Activated CD4-positive, CD25-positive, alpha-beta regulatory T cell (primary cell): ENCODE results near the gene DNAJB2.
"Not testable (repeated sequence)": the region's sequence is repeated elsewhere in the genome, so short reads cannot be mapped to it uniquely, and the experiment has no call there.

Experiments
- DNase-seq, 4 experiments: peaks; one replicate each; lab custom pipeline; 2025; lab: John Stamatoyannopoulos, UW

The DNAJB2 gene

DNA sequence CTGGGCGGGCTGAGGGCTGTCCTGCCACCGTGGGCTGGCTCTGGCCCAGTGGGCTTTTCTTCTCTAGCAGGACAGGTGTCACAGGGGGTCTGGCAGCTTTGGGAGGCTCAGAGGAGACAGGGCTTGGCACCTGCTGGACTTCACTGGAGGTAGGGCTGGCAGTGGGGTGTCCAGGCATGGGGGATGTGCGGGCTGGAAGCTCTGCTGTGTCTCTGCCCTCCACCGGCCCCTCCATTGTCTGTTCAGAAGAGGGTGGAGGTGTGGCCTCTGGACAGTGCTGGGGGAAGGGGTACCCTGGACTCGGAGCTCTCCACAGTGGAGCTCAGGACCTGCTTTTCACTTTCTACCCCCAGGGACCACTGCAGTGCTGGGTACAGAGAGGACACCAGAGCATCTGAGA lies 20.9 kb downstream of the DNAJB2 start:
- no peak for DNase-seq

DNA sequence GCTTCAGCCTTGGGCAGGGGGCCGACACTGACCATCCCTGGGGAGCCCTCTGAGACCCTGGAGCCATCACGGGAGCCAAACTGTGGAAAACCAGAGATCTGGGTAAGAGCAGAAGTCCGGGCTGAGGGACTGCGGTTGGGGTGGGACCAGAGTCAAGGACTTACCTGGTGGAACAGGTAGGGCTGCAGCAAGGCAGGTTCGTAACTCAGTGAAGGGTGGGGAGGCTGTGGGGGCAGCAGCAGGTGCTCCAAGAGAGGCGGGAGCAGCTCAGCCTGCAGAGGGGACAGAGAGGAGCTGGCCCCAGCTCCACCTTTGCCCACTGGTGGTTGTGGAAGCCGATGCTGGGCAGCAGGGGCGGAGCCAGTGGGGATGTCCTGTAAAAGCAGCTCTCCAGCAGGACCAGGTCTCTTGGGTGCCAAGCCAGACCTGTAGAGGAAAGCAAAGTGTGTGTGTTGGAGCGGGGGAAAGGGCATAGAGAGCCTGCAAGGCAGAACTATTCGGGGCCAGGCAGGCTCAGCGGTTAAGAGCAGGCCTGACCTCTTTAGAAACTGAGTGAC lies 23.3 kb downstream of the DNAJB2 start:
- DNase-seq = no peak

DNA sequence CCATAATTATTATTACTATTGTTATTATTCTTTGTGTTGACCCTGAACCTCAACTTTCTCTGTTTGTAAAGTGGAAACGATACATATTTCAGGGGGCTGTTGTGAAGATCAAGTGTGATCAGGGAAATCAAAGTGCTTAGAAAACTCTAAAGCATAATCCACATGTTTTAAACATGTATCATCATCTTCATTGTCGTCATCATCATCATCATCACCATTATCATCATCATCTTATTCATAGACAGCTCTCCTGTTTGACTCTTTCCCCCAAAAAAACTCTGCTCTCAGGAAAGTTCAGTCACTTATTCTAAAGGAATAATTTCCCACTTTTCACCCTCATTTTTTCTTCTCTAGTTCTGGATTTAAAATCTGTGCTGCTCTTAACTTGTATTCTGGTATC lies 25.1 kb downstream of the DNAJB2 start:
- DNase-seq = no peak

DNA sequence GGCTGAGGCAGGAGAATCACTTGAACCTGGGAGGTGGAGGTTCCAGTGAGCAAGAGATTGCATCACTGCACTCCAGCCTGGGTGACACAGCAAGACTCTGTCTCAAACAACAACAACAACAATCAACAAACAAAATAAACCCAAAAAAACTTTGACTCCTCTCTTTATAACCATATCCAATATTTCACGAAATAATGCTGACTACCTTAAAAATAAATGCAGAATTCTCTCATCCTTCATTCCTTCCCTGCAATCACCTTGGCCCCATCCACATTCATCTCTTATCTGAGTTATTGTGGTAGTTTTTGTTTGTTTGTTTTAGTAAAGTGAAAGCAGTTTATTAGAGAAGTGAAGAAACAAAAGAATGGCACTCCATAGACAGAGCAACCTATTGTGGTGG lies 26.9 kb downstream of the DNAJB2 start:
- DNase-seq = no peak

DNA sequence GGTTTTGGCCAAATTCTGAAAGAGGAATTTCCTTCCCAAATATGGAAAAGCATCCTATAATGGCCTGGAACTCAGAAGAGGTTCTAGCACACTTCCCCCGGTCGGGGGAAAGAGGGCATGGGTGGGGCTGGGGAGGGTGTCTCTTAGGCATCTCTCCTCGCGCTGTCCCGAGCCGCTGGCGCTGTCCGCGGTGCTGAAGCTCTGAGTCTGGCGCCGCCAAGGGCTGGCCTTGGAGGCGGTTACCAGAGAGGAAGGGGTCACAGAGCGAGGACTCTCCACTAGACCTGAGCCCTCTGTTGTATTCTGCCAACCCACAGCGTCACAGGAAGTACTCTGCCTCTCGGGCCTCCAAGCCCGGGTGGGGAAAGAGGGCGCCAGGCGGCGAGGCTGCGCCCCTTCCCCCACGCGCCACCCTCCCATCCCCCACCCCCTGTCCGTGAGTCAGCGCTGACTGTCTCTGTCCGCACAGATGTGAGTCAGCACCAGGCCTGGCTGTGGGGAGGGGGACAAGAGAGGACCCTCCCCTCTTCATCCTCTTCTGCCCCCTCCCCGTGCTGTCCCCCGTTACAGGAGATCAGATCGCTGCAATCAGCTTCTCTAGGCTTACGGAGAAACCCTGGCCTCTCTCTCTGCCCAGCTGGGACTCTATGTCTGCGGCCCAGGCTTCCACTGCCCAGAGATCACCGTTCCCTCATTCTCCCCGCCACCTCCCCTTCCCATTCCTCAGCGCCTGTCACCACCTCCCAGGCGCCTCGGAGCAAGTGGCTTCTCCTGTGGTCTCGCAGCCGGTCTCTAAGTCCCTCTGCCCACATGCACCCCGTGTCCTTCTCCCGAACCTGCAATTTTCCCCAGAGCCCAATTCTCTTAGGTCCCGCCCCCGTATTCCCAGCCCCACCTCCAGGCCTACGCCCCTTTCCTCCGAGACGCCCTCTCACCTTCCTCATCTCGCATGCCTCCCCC lies 29.3 kb downstream of the DNAJB2 start:
- DNase-seq = peak; percentile 31 to 47 (median 42)

DNA sequence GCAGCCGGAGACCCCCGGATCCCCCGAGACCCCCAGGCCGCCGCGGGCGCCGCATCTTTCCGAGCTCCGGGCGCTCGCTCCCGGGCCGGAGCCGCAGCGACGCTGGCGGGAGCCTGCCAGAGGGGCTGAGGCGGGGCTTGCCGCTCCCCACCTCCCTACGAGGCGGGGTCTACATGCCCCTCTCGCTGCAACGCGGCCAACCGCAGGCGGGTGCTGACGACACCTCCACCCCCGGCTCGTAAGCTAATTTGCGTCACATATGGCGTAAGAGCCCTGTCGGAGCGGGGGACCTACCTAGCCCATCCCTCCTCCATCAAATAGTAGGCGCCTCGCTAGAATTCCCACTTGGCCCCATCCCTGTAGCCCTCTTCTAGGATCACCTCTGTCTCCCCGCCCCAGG lies 30.1 kb downstream of the DNAJB2 start, which contains the start of gene PTPRN:
TSS of gene PTPRN (minus strand) at position 124 of the 400 bp plus-strand sequence. CDS start at position 55, 69 bp downstream.
- no peak for DNase-seq

DNA sequence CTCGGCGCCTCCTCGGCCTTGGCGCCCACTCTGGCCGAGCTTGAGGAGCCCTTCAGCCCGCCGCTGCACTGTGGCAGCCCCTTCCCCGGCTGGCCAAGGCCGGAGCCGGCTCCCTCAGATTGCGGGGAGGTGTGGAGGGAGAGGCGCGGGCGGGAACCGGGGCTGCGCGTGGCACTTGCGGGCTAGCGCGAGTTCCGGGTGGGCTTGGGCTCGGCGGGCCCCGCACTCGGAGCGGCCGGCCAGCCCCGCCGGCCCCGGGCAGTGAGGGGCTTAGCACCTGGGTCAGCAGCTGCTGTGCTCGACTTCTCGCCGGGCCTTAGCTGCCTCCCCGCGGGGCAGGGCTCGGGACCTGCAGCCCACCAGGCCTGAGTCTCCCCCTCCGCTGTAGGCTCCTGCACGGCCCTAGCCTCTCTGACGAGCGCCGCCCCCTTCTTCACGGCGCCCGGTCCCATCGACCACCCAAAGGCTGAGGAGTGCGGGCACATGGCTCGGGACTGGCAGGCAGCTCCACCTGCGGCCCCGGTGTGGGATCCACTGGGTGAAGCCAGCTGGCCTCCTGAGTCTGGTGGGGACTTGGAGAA lies 33.6 kb downstream of the DNAJB2 start:
- not testable (repeated sequence) for DNase-seq

DNA sequence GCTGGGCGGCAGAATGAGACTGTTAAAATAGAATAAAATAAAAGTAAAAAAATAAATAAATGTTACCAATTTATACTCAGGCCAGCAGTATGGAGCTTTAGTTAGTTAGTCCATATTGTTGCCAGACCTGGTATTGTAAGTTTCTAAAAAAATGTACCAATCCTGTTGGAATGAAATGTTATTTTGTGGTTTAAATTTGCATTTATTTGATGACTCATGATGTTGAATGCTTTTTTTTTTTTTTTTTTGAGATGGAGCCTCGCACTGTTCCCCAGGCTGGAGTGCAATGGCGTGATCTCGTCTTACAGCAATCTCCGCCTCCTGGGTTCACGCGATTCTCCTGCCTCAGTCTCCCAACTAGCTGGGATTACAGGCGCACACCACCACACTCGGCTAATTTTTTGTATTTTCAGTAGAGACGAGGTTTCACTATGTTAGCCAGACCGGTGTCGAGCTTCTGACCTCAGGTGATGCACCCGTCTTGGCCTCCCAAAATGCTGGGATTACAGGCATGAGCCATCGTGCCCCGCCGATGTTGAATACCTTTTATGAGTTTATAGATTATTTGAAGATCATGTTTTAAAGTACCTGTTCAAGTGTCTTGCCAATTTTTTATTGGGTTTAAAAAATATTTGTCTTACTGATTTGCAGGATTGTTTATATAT lies 35.8 kb downstream of the DNAJB2 start:
- DNase-seq = no peak

DNA sequence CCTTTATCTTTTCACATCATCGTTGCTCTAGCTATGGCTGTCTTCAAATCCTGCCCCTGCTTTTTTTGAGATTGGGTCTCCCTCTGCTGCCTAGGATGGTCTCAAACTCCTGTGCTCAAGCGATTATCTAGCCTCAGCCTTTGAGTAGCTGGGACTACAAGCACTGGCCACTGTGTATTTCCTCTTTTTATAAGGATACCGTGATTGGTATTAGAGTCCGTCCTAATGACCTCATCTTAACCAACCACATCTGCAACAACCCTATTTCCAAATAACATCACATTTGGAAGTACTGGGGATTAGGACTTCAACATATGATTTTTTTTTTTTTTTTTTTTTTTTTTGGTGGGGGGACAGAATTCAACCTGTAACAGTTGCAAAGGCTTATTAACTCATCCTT lies 44.3 kb downstream of the DNAJB2 start:
- no peak for DNase-seq

DNA sequence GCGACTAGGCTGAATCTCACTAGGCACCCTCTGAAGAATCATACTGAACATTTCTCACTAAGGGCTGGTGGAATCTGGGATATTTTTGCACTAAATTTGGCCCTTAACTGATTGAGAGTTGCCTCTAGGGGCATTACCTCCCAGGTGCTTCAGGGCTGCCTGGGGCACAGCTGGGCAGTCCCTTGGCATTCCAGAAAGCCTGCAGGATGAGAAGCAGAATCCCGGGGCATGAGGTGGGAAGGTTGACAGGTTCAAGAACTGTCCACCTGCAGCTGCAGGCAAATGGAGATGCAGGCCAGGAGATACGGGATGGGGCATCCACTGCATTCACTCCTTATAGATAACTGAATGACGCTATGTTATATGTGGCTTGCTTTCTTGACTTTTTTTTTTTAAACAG lies 46.0 kb downstream of the DNAJB2 start:
- DNase-seq = no peak

DNA sequence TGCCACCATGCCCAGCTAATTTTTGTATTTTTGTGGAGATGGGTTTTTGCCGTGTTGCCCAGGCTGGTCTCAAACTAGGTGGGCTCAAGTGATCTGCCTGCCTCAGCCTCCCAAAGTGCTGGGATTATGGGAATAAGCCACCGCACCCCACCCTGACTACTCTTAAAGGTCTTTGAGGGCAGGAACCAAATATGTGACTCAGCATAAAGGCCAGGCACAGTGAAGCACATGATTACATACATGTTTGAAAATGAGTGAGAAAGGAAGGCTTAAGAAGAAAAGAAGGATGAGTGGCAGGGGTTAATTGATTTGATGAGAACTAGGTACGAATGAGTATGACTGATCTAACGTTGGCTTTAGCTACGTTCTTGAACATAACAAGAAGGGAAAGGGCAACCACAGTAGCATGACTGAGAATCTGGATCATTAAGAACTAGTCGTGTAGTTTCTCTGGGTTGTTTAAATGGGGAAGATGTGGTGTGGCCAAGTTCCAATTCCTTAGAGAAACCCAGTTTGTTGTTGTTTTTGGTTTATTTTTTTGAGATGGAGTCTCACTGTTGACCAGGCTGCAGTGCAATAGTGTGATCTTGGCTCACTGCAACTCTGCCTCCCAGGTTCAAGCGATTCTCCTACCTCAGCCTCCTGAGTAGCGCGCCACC lies 46.6 kb downstream of the DNAJB2 start:
- DNase-seq = no peak

DNA sequence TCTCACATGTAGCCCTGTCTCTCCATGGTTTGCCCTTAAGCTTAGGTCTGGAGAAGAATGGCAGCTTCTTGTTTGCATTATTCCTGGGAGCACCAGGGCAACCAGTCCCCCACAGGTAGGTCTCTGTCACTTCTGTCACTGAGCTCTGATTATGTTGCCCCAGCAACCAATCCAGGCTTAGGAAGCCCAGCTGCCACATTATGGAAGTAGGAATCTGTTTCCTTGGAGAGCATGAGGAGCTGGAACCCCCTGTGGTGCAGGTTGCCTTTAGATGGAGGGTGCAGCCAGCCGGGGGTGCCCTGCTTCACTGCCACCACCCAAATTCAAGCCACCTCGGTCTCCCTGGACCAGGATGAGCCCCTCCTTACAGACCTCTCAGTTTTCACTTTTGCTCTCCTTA lies 48.6 kb downstream of the DNAJB2 start:
- no peak for DNase-seq

DNA sequence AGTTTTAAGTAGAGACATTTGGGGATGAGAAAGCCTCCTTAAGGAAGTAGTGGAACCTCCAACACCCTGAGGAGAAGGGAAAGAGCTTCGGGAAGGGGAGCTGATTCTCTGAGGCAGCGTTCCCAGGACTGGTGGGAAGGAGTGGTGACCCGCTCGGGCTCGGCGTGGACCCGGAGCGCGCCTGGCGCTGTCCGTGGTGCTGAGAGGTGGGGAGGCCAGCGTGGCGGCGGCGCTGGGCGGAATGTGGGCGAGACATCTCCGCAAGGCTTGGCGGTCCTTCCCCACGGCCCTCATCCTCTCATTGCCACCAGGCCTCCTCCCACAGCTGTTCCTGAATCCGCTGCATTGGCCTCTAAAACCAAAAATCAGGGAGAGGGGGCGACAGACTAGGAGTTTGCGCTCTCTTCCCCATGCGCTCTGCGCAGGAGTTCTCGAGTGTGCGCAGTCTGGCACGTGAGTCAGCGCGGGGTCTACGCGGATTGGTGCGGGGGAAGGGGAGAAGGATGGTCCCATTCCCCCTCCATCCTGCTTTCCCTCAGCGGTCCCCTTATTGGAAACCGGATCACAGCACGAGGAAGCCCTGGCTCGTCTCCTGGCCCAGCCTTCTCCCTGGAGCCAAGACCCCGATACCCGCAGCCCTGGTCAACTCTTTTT lies 52.5 kb downstream of the DNAJB2 start:
- no peak for DNase-seq

DNA sequence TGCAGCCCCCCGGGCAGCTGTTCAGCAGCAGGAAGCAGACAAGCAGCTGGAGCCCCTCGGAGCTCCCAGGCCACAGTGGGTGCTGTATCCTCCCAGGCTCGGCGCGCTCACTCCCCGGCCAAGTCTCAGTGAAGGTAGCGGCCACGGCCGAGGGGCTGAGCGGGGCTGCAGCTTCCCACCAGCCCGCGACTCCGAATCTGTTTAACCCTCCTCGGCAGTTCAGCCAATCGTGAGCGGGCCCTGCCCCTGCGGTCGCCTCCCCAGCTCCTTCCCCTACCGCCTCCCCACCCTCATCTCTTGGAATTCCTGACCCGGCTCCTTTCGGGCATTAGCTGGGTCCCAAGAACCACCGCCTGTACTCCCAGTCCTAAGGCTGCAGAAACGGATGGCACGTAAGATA lies 53.4 kb downstream of the DNAJB2 start, which contains the start of gene RESP18:
TSS of gene RESP18 (minus strand) at position 203 of the 400 bp plus-strand sequence.
- no peak for DNase-seq

DNA sequence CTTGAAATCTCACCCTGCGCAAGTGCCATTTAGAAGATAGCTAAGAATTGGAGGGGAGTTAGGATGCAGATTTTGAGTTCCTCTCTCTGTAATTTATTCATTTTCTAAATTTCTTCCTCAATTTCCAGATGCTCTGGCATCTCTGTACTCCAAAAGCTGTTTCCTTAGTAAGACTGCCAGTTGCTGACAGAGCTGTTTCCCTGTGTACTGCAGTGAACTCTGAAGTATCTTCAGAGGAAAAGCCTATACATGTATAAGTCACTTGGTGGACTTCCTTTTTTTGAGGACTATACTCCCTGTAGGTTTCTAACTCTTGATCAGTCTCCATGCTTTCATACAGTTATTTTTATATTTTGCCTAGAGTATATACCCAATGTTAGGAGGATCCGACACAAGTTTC lies 54.9 kb downstream of the DNAJB2 start:
- no peak for DNase-seq

DNA sequence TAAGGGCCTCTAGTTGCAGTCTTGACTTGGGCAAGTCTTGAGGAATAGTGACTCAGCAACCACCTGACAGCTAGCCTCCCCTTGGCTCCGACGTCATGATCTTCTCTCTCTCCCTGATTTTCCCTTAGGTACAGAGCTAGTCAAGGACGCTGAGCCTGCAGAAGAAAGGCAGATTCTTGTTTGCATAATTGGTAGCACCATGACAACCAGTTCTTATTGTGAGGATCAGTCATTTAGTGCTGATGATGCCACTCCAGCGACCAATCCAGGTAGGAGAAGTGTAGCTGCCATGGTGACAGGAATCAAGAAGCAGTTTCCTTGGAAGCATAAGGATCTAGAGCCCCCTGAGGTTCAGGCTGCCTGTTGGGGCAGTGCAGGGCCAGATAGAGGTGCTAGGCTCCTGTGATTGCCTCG lies 56.2 kb downstream of the DNAJB2 start:
- DNase-seq = no peak
